Lower leg skin (tissue), 4 donors: ENCODE data around the gene ARPIN. TPM values are rescaled to one million over a fixed set of nuclear protein-coding genes. Genes with fewer than 3 reads are reported as not detected.

Source experiments
- DNase-seq, 2 donors: peaks; one replicate each; pipeline ENCODE4 v3.0.0-alpha.2; 2019; ENCODE audit warnings: low spot score in 2 of 2
- H3K4me3 ChIP-seq: fragments of 200-600 bp; sonication (generic); 2 replicates; pipeline ENCODE4 v1.5.1; 2017; ENCODE audit warnings: mild to moderate bottlenecking, low read depth; ENCODE audit not compliant: poor library complexity, severe bottlenecking
- POLR2A ChIP-seq, 2 donors: fragments of 450-650 bp; IDR thresholded peaks; one replicate each; pipeline ENCODE4 v1.6.1; 2016 to 2017; ENCODE audit warnings: antibody characterized with exemption in 2 of 2, mild to moderate bottlenecking in 1 of 2, moderate library complexity in 1 of 2
- WGBS, 2 donors: methylation state at CpG; one replicate each; pipeline ENCODE4 v1.1.5; 2018; 5-methylcytosine and 5-hydroxymethylcytosine counted together
- intact Hi-C: fragments of 100-400 bp; cut with DNase I; formaldehyde crosslinking; loops from one replicate; pipeline ENCODE4 v1.15.0; 2023; ENCODE audit warnings: low total_unique reads
- total RNA-seq, 4 donors: library from RNA; depleted of rRNA; stranded (reverse); fragments of >200 nt; gene quantifications; one replicate each; pipeline ENCODE4 v1.1.0, GENCODE V29; 2016
- TF ChIP-seq, protein P1 (sequence below), 3 donors: fragments of 450-650 bp; IDR thresholded peaks; one replicate each; pipeline ENCODE4 v1.5.1; 2016; ENCODE audit warnings: antibody characterized with exemption in 3 of 3, mild to moderate bottlenecking in 3 of 3, moderate library complexity in 2 of 3

ARPIN gene
- total RNA-seq, 4 donors from 2014 or later: 8.5 to 21.5 (median 14.4) TPM

- intact Hi-C loops: no loop called here
- 93 to 99% methylated on average over 3 of the region's 3 CpGs for WGBS, 2 donors
- no peak for DNase-seq
- TF ChIP-seq POLR2A (IDR thresholded peaks at IDR 0.05): no peak
- TF ChIP-seq, protein P1, sequence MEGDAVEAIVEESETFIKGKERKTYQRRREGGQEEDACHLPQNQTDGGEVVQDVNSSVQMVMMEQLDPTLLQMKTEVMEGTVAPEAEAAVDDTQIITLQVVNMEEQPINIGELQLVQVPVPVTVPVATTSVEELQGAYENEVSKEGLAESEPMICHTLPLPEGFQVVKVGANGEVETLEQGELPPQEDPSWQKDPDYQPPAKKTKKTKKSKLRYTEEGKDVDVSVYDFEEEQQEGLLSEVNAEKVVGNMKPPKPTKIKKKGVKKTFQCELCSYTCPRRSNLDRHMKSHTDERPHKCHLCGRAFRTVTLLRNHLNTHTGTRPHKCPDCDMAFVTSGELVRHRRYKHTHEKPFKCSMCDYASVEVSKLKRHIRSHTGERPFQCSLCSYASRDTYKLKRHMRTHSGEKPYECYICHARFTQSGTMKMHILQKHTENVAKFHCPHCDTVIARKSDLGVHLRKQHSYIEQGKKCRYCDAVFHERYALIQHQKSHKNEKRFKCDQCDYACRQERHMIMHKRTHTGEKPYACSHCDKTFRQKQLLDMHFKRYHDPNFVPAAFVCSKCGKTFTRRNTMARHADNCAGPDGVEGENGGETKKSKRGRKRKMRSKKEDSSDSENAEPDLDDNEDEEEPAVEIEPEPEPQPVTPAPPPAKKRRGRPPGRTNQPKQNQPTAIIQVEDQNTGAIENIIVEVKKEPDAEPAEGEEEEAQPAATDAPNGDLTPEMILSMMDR (IDR thresholded peaks at IDR 0.05): no peak
- H3K4me3 ChIP-seq: no peak overlapping the region
These were observed 20.1 kb upstream of the ARPIN start for GRCh38 chr15:89932880-89933279.

DNA sequence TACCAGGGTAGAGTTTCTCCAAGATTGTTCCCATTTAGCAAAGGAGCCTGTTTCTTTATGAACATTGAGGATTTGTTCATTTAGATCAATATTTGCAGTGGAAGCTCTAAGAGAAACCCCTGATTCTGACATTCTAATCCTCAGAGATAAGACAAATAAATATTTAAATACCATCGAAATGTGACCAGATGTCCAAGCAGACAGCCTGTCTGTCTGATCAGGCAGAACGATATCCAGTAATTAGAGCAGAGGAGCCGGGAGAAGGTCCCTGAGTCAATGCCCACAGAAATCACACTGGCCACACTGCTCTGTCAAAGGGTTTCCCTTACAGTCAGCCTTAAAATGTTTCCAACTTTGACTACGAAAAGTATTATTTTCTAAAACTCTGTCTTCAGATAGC lies 15.7 kb upstream of the ARPIN start:
- no peak overlapping the region for H3K4me3 ChIP-seq
- 77 to 78% methylated on average over 4 of the region's 4 CpGs for WGBS, 2 donors
- intact Hi-C loops: no loop called here
- TF ChIP-seq, protein P1 (IDR thresholded peaks at IDR 0.05): no peak
- TF ChIP-seq POLR2A (IDR thresholded peaks at IDR 0.05): no peak
- DNase-seq: no peak

GRCh38 chr15:89926158-89926557 lies 13.4 kb upstream of the ARPIN start:
- no peak overlapping the region for H3K4me3 ChIP-seq
- 39 to 42% methylated on average over 2 of the region's 2 CpGs for WGBS, 2 donors
- no peak for DNase-seq
- no peak for TF ChIP-seq POLR2A (IDR thresholded peaks at IDR 0.05)
- TF ChIP-seq, protein P1 (IDR thresholded peaks at IDR 0.05): no peak
- intact Hi-C loops: no loop called here

- DNase-seq: no peak
- intact Hi-C loops: no loop called here
- WGBS, 2 donors: 78 to 79% methylated on average over 4 of the region's 4 CpGs
- H3K4me3 ChIP-seq: no peak overlapping the region
- no peak for TF ChIP-seq POLR2A (IDR thresholded peaks at IDR 0.05)
- TF ChIP-seq, protein P1 (IDR thresholded peaks at IDR 0.05): no peak
These were observed 4.8 kb upstream of the ARPIN start for GRCh38 chr15:89917442-89918101.

DNA sequence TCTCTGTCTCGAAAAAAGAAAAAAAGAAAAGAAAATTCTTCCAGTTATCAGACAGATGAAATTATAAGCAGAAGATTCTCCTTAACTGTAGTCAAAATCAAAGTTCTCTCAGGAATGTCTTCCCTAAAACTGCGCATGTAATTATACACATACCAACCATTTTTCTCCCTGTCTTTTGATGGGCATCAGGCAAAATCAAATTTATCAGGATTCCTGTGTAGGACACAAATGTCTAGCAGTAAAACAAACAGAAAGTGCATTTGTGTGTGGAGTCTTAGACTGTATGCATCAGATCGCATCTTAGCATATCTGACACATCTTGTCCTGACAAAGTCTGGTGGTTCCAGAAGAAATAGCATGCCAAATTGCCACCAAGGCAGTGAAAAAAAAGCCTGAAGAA lies 3.9 kb upstream of the ARPIN start:
- no peak overlapping the region for H3K4me3 ChIP-seq
- DNase-seq: no peak
- TF ChIP-seq, protein P1 (IDR thresholded peaks at IDR 0.05): no peak
- no peak for TF ChIP-seq POLR2A (IDR thresholded peaks at IDR 0.05)
- intact Hi-C loops: no loop called here
- 69 to 78% methylated on average over 3 of the region's 3 CpGs for WGBS, 2 donors

DNA sequence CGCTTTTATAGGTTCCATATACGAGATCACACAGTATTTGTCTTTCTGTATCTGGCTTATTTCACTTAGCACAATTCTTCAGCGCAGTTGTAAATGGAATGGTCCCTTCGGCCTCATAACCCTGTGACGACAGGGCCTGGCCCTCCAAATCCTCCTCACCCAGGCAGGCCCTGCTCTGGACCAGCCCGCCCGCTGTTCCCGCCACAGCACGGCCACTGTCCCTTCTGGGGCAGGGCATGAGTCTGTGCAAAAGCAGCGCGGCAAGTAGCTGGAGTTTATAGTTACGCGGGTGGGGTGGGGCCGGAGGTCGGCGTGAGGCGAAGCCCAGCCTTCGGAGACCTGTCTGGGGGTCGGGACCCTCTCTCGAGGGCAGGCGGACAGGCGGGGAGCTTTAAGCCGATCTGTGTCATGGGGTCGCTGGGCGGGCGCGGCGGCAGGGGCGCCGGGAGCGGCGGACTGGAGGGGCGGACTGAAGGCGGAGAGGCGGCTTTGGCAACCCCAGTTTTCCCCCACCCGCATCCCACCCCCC lies 543 bp downstream of the ARPIN start:
- DNase-seq: peak in 1 of 2 donors; percentile 92
- intact Hi-C loops: no loop called here
- H3K4me3 ChIP-seq: peak overlapping the region; percentile 54
- TF ChIP-seq POLR2A (IDR thresholded peaks at IDR 0.05): no peak
- TF ChIP-seq, protein P1 (IDR thresholded peaks at IDR 0.05): no peak
- 3 to 7% methylated on average over 24 to 31 of the region's 36 CpGs for WGBS, 2 donors
